KMS-11 (cell line): ENCODE measurements around the gene LMO7.

Experiments used
- H2AFZ ChIP-seq: fragments of 200-600 bp; sonication (generic); 2 replicates; pipeline ENCODE4 v1.6.1; 2016; ENCODE audit warnings: antibody characterized with exemption, mixed run types, low read depth
- H3K27ac ChIP-seq: fragments of 200-600 bp; sonication (generic); 2 replicates; pipeline ENCODE4 v1.6.1; 2016; ENCODE audit warnings: mild to moderate bottlenecking, mixed run types
- H3K27me3 ChIP-seq: fragments of 200-600 bp; sonication (generic); 2 replicates; pipeline ENCODE4 v1.6.1; 2017; ENCODE audit warnings: mild to moderate bottlenecking, low read depth, mixed run types, moderate library complexity; ENCODE audit not compliant: insufficient read depth
- H3K36me3 ChIP-seq: fragments of 200-600 bp; sonication (generic); 2 replicates; pipeline ENCODE4 v1.6.1; 2017; ENCODE audit warnings: mild to moderate bottlenecking, mixed run types; ENCODE audit not compliant: insufficient read depth
- H3K4me1 ChIP-seq: fragments of 200-600 bp; sonication (generic); 2 replicates; pipeline ENCODE4 v1.6.1; 2016; ENCODE audit warnings: mild to moderate bottlenecking, low read depth, mixed run types; ENCODE audit not compliant: poor library complexity, severe bottlenecking
- H3K4me2 ChIP-seq: fragments of 200-600 bp; sonication (generic); 2 replicates; pipeline ENCODE4 v1.7.0; 2016; ENCODE audit warnings: mild to moderate bottlenecking, mixed run types
- H3K4me3 ChIP-seq: fragments of 200-600 bp; sonication (generic); IDR thresholded peaks from 2 replicates; pipeline ENCODE4 v1.6.1; 2017; ENCODE audit warnings: low read depth, low read length, mixed read lengths; ENCODE audit not compliant: insufficient read depth
- H3K79me2 ChIP-seq: fragments of 200-600 bp; sonication (generic); 2 replicates; pipeline ENCODE4 v1.6.1; 2016; ENCODE audit warnings: low read depth, mixed run types; ENCODE audit not compliant: insufficient read depth
- H3K9ac ChIP-seq: fragments of 200-600 bp; sonication (generic); 2 replicates; pipeline ENCODE4 v1.6.1; 2016; ENCODE audit warnings: mild to moderate bottlenecking, mixed run types
- H4K20me1 ChIP-seq: fragments of 200-600 bp; sonication (generic); 2 replicates; pipeline ENCODE4 v1.6.1; 2016; ENCODE audit warnings: mild to moderate bottlenecking, mixed run types; ENCODE audit not compliant: insufficient read depth
- CTCF ChIP-seq: fragments of 200-600 bp; sonication (generic); conservative IDR thresholded peaks from 2 replicates; pipeline ENCODE4 v1.6.1; 2017; ENCODE audit warnings: low read depth, mild to moderate bottlenecking, antibody characterized with exemption, low read length, moderate library complexity, mixed read lengths

The LMO7 gene

GRCh38 chr13:75666646-75667351 is 30.7 kb downstream of the LMO7 start:
- H3K27ac ChIP-seq = no peak overlapping the region
- H3K79me2 ChIP-seq = no peaks in the 10 kb centered on the region
- no peak overlapping the region for H3K4me3 ChIP-seq
- no peak for TF ChIP-seq CTCF
- H3K9ac ChIP-seq = no peak overlapping the region
- peaks cover 6% of the 10 kb centered on the region for H3K4me1 ChIP-seq
- no peak overlapping the region for H3K4me2 ChIP-seq
- H3K36me3 ChIP-seq = no peaks in the 10 kb centered on the region
- no peaks in the 10 kb centered on the region for H3K27me3 ChIP-seq
- no peak overlapping the region for H2AFZ ChIP-seq
- no peaks in the 10 kb centered on the region for H4K20me1 ChIP-seq

- Histone ChIP-seq H4K20me1 (no peaks in the 10 kb centered on the region), H3K27ac (no peak overlapping the region), H3K36me3 (no peaks in the 10 kb centered on the region), H3K9ac (no peak overlapping the region), H3K4me3 (no peak overlapping the region), H3K79me2 (no peaks in the 10 kb centered on the region), H3K4me1 (peaks cover 6% of the 10 kb centered on the region), H3K4me2 (no peak overlapping the region), H3K27me3 (no peaks in the 10 kb centered on the region), H2AFZ (no peak overlapping the region)
- no peak for TF ChIP-seq CTCF
Observed at GRCh38 chr13:75669706-75670105, 33.6 kb downstream of the LMO7 start.

- Histone ChIP-seq H3K4me2 (no peak overlapping the region), H3K36me3 (no peaks in the 10 kb centered on the region), H3K79me2 (no peaks in the 10 kb centered on the region), H2AFZ (no peak overlapping the region), H3K9ac (no peak overlapping the region), H3K4me3 (no peak overlapping the region), H3K27ac (no peak overlapping the region), H3K4me1 (peaks cover 6% of the 10 kb centered on the region), H3K27me3 (no peaks in the 10 kb centered on the region), H4K20me1 (no peaks in the 10 kb centered on the region)
- no peak for TF ChIP-seq CTCF
Observed at GRCh38 chr13:75670496-75670895, 34.4 kb downstream of the LMO7 start.

- H3K79me2 ChIP-seq = no peaks in the 10 kb centered on the region
- no peak overlapping the region for H3K9ac ChIP-seq
- no peaks in the 10 kb centered on the region for H3K4me1 ChIP-seq
- no peak overlapping the region for H3K27ac ChIP-seq
- H3K27me3 ChIP-seq = no peaks in the 10 kb centered on the region
- no peaks in the 10 kb centered on the region for H3K36me3 ChIP-seq
- H2AFZ ChIP-seq = no peak overlapping the region
- H3K4me2 ChIP-seq = no peak overlapping the region
- TF ChIP-seq CTCF = no peak
- no peak overlapping the region for H3K4me3 ChIP-seq
- no peaks in the 10 kb centered on the region for H4K20me1 ChIP-seq
Observed at GRCh38 chr13:75675421-75675820, 39.3 kb downstream of the LMO7 start.
